DND-41 (cell line): ENCODE measurements around the gene CD2AP.

Experiments
- ATAC-seq: fragments of 200-7000 bp; cut with Tn5 transposase; 3 replicates; pipeline ENCODE4 v1.9.1; 2021; ENCODE audit warnings: low read depth; ENCODE audit not compliant: insufficient read depth
- DNase-seq: peaks from one replicate; pipeline ENCODE4 v3.0.0-alpha.2; 2020
- H2AFZ ChIP-seq: 2 replicates; pipeline ENCODE4 v1.6.0; 2012; ENCODE audit warnings: low read depth, low read length
- H3K27ac ChIP-seq: 2 replicates; pipeline ENCODE4 v1.5.1; 2012; ENCODE audit warnings: low read length, inconsistent platforms
- H3K27me3 ChIP-seq: fragments of 200-600 bp; sonication (generic); 2 replicates; pipeline ENCODE4 v1.6.0; 2012; ENCODE audit warnings: low read length, mild to moderate bottlenecking, inconsistent platforms; ENCODE audit not compliant: insufficient read depth, poor library complexity
- H3K36me3 ChIP-seq: 2 replicates; pipeline ENCODE4 v1.5.1; 2012; ENCODE audit warnings: low read length, inconsistent platforms; ENCODE audit not compliant: insufficient read depth
- H3K4me1 ChIP-seq: 2 replicates; pipeline ENCODE4 v1.5.1; 2012; ENCODE audit warnings: mild to moderate bottlenecking, low read length; ENCODE audit not compliant: insufficient read depth
- H3K4me2 ChIP-seq: 2 replicates; pipeline ENCODE4 v1.6.0; 2012; ENCODE audit warnings: mild to moderate bottlenecking, moderate library complexity, low read length, inconsistent platforms; ENCODE audit not compliant: insufficient read depth
- H3K4me3 ChIP-seq, 2 experiments: fragments of 200-600 bp in 1 of 2; shearing (Covaris generic) in 1 of 2; 2 replicates each; pipeline ENCODE4 v1.5.1; 2012 to 2016; ENCODE audit warnings: inconsistent platforms in 2 of 2, low read length in 2 of 2, mild to moderate bottlenecking in 2 of 2, low read depth in 1 of 2, moderate library complexity in 1 of 2
- H3K79me2 ChIP-seq: 2 replicates; pipeline ENCODE4 v1.6.0; 2012; ENCODE audit warnings: low read length, inconsistent platforms; ENCODE audit not compliant: insufficient read depth
- H3K9ac ChIP-seq: 2 replicates; pipeline ENCODE4 v1.6.0; 2012; ENCODE audit warnings: low read depth, mild to moderate bottlenecking, inconsistent platforms, low read length, moderate library complexity
- H3K9me3 ChIP-seq: 2 replicates; pipeline ENCODE4 v1.5.1; 2012; ENCODE audit warnings: low read length, moderate library complexity, mild to moderate bottlenecking, inconsistent platforms; ENCODE audit not compliant: insufficient read depth, severe bottlenecking
- H4K20me1 ChIP-seq: 2 replicates; pipeline ENCODE4 v1.6.0; 2012; ENCODE audit warnings: low read length; ENCODE audit not compliant: insufficient read depth
- CTCF ChIP-seq: IDR thresholded peaks from 2 replicates; pipeline ENCODE4 v1.5.1; 2012; ENCODE audit warnings: borderline replicate concordance, low read length, moderate library complexity, mild to moderate bottlenecking; ENCODE audit not compliant: poor library complexity, severe bottlenecking; ENCODE audit errors: extremely low read depth
- EZH2 ChIP-seq: IDR thresholded peaks from 3 replicates; pipeline ENCODE4 v1.6.1; 2012; ENCODE audit warnings: borderline replicate concordance, low read depth, mild to moderate bottlenecking, moderate library complexity, low read length, inconsistent platforms; ENCODE audit not compliant: severe bottlenecking

The CD2AP gene

DNA sequence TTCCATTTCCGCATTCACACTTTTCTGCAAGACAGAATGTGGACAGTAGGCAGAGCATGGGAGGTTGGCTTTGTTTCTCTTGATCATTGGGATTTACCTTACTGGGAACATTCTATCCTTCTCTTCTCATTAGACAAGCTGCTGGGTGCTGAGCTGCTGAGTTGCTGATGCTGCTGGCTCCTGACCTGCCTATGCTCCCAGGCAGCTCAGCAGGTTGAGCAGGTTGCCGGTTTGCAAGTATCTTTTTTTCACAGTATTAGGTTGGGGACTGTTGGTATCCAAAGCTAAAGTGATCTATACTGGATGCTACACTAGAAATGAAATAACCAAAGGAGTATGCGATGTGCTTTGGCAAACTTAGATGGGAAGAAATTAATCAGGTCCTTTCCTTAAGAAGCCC is 197.1 kb downstream of the CD2AP start:
- no peak for DNase-seq
- Histone ChIP-seq H3K9ac (no peak overlapping the region), H2AFZ (no peak overlapping the region), H3K36me3 (no peaks in the 10 kb centered on the region), H3K4me2 (no peak overlapping the region), H3K27me3 (no peaks in the 10 kb centered on the region), H3K79me2 (no peaks in the 10 kb centered on the region), H3K9me3 (no peaks in the 10 kb centered on the region), H4K20me1 (no peaks in the 10 kb centered on the region), H3K4me1 (no peaks in the 10 kb centered on the region), H3K27ac (no peak overlapping the region), H3K4me3 (no peak overlapping the region)
- no peak for ATAC-seq
- no peak for TF ChIP-seq CTCF
- no peak for TF ChIP-seq EZH2
